Measurements from ENCODE around the gene ITGB1. TPM values are rescaled to one million over a fixed set of nuclear protein-coding genes. Genes with fewer than 3 reads are reported as not detected.
"Not testable (repeated sequence)": the region's sequence is repeated elsewhere in the genome, so short reads cannot be mapped to it uniquely, and the experiment has no call there.

ITGB1 gene
- polyA plus RNA-seq, 1 of the 3 experiments (the other 2 are of a cell fraction): 666 TPM

GRCh38 chr10:32901815-32902214 is 56.2 kb downstream of the ITGB1 start:
- WGBS (ENCODE audit: low lambda C conversion rate): 91% methylated on average over 9 of the region's 9 CpGs
- H3K79me2 ChIP-seq (ENCODE audit: insufficient read depth): peaks cover 34% of the 10 kb centered on the region
- DNase-seq: no peak

DNA sequence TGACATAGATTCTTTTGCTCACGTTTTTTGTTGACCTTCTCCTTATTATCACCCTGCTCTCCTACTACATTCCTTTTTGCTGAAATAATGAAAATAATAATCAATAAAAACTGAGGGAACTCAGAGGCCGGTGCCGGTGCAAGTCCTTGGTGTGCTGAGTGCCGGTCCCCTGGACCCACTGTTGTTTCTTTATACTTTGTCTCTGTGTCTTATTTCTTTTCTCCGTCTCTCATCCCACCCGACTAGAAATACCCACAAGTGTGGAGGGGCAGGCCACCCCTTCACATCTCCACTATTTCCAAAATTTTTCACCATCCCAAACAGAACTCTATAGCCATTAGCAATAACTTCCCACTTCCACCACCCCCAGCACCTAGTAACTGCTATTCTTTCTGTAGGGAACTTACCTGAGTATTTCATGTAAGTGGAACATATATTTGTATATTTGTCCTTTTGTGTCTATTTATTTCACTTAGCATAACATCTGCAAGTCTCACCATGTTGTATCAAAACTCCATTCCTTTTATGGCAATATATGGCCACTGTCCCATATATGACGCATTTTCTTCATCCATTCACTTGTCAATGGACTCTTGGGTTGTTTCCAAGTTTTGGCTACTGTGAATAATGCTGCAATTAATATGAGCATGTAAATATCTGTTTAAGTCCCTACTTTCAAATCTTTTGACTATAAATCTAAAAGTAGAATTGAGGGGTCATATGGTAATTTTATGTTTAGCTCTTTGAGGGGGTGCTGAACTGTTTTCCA is 62.6 kb downstream of the ITGB1 start:
- H3K79me2 ChIP-seq (ENCODE audit: insufficient read depth); H2AFZ ChIP-seq (ENCODE audit: low read depth); POLR2A ChIA-PET; H4K20me1 ChIP-seq (ENCODE audit: insufficient read depth); H3K9me3 ChIP-seq; CTCF ChIA-PET; H3K4me3 ChIP-seq (ENCODE audit: low read depth in 2 of 2, low read length in 1 of 2); DNase-seq; H3K9ac ChIP-seq; H3K4me2 ChIP-seq; H3K27me3 ChIP-seq (ENCODE audit: insufficient read depth); H3K4me1 ChIP-seq (ENCODE audit: control insufficient read depth in 1 of 2, insufficient read depth in 2 of 2, low read depth in 1 of 2, low read length in 1 of 2); H3K9me2 ChIP-seq; H3K27ac ChIP-seq (ENCODE audit: low read depth in 2 of 2, low read length in 1 of 2): not testable (repeated sequence)
- Histone ChIP-seq H3F3A (replicated peaks; ENCODE audit: insufficient read depth) (peaks cover 50% of the 10 kb centered on the region), H3K36me3 (replicated peaks in 1 of 2; ENCODE audit: control insufficient read depth in 1 of 2, insufficient read depth in 2 of 2, low read length in 1 of 2) (peaks cover 50 to 59% of the 10 kb centered on the region in 2 experiments)
- 97% methylated on average over 7 of the region's 7 CpGs for WGBS (ENCODE audit: low lambda C conversion rate)

More at GRCh38 chr10:32901815-32902214, 56.2 kb downstream of the ITGB1 start:
- H3K4me2 ChIP-seq: no peak overlapping the region
- peaks cover 54% of the 10 kb centered on the region for H3F3A ChIP-seq (replicated peaks; ENCODE audit: insufficient read depth)
- H3K27me3 ChIP-seq (ENCODE audit: insufficient read depth): no peaks in the 10 kb centered on the region
- peaks cover 79 to 87% of the 10 kb centered on the region in 2 experiments for H3K36me3 ChIP-seq (replicated peaks in 1 of 2; ENCODE audit: control insufficient read depth in 1 of 2, insufficient read depth in 2 of 2, low read length in 1 of 2)
- H2AFZ ChIP-seq (ENCODE audit: low read depth): no peak overlapping the region
- no peak overlapping the region for H3K4me3 ChIP-seq (ENCODE audit: low read depth in 2 of 2, low read length in 1 of 2)
- TF ChIP-seq NFIC (IDR thresholded peaks at IDR 0.05; ENCODE audit: borderline replicate concordance): no peak
- TF ChIP-seq RAD21 (IDR thresholded peaks at IDR 0.05; ENCODE audit: low read length): no peak
- no peak overlapping the region for H3K9ac ChIP-seq
- ChIA-PET CTCF (no interaction called here), POLR2A (no interaction called here)
- no peaks in the 10 kb centered on the region for H4K20me1 ChIP-seq (ENCODE audit: insufficient read depth)
- no peaks in the 10 kb centered on the region for H3K9me3 ChIP-seq
- H3K4me1 ChIP-seq (ENCODE audit: control insufficient read depth in 1 of 2, insufficient read depth in 2 of 2, low read depth in 1 of 2, low read length in 1 of 2): no peaks in the 10 kb centered on the region
- H3K27ac ChIP-seq (ENCODE audit: low read depth in 2 of 2, low read length in 1 of 2): no peak overlapping the region
- 0 out of 2 replicates have a peak, but pooled peaks cover 3% of the 10 kb centered on the region for H3K9me2 ChIP-seq

DNA sequence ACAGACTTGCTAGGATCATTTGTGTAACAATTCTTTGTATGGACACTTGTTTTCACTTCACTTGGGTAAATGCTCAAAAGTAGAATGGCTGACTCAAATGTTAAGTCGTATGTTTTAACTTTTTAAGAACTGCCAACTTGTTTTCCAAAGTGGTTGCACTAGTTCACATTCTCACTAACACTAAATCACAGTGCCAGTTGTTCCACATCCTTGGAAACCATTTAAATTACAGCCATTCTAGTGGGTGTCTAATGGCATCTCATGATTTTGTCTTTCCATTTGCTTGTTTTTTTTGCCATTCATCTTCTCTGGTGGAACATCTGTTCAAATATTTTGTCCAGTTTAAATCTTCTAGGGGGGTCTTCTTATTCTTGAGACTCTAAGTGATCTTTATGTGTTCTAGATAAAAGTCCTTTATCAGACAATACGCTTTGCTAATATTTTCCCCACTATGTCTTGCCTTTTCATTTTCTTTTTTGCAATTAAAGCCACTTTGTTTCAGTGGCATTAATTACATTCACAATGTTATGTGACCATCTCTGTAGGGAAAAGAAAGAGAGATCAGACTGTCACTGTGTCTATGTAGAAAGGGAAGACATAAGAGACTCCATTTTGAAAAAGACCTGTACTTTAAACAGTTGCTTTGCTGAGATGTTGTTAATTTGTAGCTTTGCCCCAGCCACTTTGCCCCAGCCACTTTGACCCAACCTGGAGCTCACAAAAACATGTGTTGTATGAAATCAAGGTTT is 63.9 kb downstream of the ITGB1 start:
- DNase-seq: no peak
- no peaks in the 10 kb centered on the region; the same call in none of the 2 replicates for H3K79me2 ChIP-seq (ENCODE audit: insufficient read depth)
- ChIA-PET CTCF (no interaction called here), POLR2A (no interaction called here)
- H3F3A ChIP-seq (replicated peaks; ENCODE audit: insufficient read depth): peaks cover 50% of the 10 kb centered on the region
- H3K36me3 ChIP-seq (replicated peaks in 1 of 2; ENCODE audit: control insufficient read depth in 1 of 2, insufficient read depth in 2 of 2, low read length in 1 of 2): peaks cover 38 to 47% of the 10 kb centered on the region in 2 experiments
- no peaks in the 10 kb centered on the region for H3K9me3 ChIP-seq
- WGBS (ENCODE audit: low lambda C conversion rate): 96% methylated on average over 2 of the region's 2 CpGs
- H3K27me3 ChIP-seq (ENCODE audit: insufficient read depth): no peaks in the 10 kb centered on the region
- H3K9ac ChIP-seq: no peak overlapping the region
- no peak overlapping the region for H3K4me3 ChIP-seq (ENCODE audit: low read depth in 2 of 2, low read length in 1 of 2)
- H2AFZ ChIP-seq (ENCODE audit: low read depth): no peak overlapping the region
- H3K4me2 ChIP-seq: no peak overlapping the region
- no peaks in the 10 kb centered on the region for H4K20me1 ChIP-seq (ENCODE audit: insufficient read depth)
- H3K9me2 ChIP-seq: no peaks in the 10 kb centered on the region
- no peak overlapping the region for H3K27ac ChIP-seq (ENCODE audit: low read depth in 2 of 2, low read length in 1 of 2)
- no peaks in the 10 kb centered on the region for H3K4me1 ChIP-seq (ENCODE audit: control insufficient read depth in 1 of 2, insufficient read depth in 2 of 2, low read depth in 1 of 2, low read length in 1 of 2)
- TF ChIP-seq EP300 (IDR thresholded peaks at IDR 0.05; ENCODE audit: borderline replicate concordance in 1 of 2, low read depth in 1 of 2, low read length in 1 of 2) (no peak), JUND (IDR thresholded peaks at IDR 0.05) (no peak), YY1 (IDR thresholded peaks at IDR 0.05; ENCODE audit: low read depth) (no peak), FOXJ3 (CRISPR knock-in tag; IDR thresholded peaks at IDR 0.05) (no peak), IRF3 (IDR thresholded peaks at IDR 0.05; ENCODE audit: low read depth, low read length) (no peak), REST (IDR thresholded peaks at IDR 0.05; ENCODE audit: low read depth, low read length) (no peak), ELF1 (IDR thresholded peaks at IDR 0.05) (no peak), EZH2phosphoT487 (IDR thresholded peaks at IDR 0.05; ENCODE audit: borderline replicate concordance, low read depth) (no peak), RAD21 (IDR thresholded peaks at IDR 0.05; ENCODE audit: low read length) (no peak), TAF1 (IDR thresholded peaks at IDR 0.05; ENCODE audit: borderline replicate concordance, low read depth, low read length) (no peak), MXI1 (IDR thresholded peaks at IDR 0.05; ENCODE audit: low read depth, low read length) (no peak)
- TF ChIP-seq, protein P1, sequence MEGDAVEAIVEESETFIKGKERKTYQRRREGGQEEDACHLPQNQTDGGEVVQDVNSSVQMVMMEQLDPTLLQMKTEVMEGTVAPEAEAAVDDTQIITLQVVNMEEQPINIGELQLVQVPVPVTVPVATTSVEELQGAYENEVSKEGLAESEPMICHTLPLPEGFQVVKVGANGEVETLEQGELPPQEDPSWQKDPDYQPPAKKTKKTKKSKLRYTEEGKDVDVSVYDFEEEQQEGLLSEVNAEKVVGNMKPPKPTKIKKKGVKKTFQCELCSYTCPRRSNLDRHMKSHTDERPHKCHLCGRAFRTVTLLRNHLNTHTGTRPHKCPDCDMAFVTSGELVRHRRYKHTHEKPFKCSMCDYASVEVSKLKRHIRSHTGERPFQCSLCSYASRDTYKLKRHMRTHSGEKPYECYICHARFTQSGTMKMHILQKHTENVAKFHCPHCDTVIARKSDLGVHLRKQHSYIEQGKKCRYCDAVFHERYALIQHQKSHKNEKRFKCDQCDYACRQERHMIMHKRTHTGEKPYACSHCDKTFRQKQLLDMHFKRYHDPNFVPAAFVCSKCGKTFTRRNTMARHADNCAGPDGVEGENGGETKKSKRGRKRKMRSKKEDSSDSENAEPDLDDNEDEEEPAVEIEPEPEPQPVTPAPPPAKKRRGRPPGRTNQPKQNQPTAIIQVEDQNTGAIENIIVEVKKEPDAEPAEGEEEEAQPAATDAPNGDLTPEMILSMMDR (IDR thresholded peaks at IDR 0.05): no peak
